HG02798 (cell line): ENCODE results near the gene LRRC58.
"Not testable (repeated sequence)": the region's sequence is repeated elsewhere in the genome, so short reads cannot be mapped to it uniquely, and the experiment has no call there.

Experiments used
- ATAC-seq: cut with Tn5 transposase; IDR thresholded peaks from one replicate; pipeline ENCODE4 v1.9.1; 2021; ENCODE audit warnings: mild to moderate bottlenecking; ENCODE audit not compliant: unreplicated experiment, poor library complexity

The LRRC58 gene

GRCh38 chr3:120341658-120342346 is 7.4 kb downstream of the LRRC58 start:
- ATAC-seq: no peak

GRCh38 chr3:120339362-120339761 is 9.8 kb downstream of the LRRC58 start:
- ATAC-seq: no peak

GRCh38 chr3:120338517-120338916 is 10.6 kb downstream of the LRRC58 start:
- no peak for ATAC-seq

GRCh38 chr3:120332646-120333045 is 16.5 kb downstream of the LRRC58 start:
- no peak for ATAC-seq

DNA sequence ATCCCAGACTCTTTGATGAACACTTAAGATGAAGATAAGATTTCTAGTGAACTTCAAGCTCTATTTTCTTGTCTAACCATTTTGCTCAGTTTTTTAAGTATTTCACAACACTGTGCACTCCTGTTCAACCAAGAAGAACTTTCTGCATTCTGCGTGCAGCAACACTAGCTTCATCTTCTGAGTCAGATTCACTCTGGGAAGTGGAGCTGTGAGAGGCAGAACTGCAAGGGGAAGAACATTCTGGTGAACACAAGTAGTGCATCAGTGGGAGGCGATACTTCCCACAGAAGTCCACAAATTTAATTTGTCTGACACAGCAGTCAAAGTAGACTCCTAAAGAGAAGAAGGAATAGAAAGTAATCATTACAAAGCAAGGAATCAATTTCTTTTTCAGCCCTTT is 18.1 kb downstream of the LRRC58 start:
- no peak for ATAC-seq

DNA sequence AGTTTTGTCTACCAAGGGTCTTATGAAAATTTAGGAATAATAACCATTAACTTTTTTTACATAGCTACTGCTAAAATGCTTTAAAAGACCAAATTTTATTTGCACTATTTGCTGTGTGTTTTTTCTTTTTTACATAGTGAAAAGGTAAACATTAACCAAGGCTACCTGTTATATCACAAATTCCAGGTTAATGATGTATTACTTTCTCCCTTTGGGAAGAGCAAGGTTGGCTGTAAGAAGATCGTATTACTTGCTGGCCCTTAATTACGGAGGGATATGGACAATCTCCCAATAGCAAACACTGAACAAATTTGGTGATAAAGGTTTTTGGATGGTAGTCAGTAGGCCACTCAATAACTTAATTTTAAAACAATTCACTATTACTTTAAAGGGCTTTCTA is 22.4 kb downstream of the LRRC58 start:
- no peak for ATAC-seq

DNA sequence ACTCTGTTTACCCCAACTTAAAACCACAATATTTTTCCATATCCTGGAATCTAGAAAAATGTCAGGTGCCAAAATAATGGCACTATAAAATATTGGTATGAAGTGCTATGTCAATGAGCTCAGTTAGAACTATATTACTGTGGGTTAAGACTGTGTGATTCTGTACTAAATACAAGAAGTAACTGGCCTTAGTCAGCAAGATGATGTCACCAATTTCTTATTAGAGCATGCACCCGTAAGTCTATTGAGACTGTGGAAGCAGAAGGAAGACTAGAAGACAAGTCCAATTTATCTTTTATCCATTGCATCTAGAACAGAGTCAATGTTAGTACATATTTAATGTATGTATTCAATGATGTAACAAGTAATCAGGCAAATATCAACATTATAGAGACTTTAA is 25.0 kb downstream of the LRRC58 start:
- ATAC-seq: no peak

DNA sequence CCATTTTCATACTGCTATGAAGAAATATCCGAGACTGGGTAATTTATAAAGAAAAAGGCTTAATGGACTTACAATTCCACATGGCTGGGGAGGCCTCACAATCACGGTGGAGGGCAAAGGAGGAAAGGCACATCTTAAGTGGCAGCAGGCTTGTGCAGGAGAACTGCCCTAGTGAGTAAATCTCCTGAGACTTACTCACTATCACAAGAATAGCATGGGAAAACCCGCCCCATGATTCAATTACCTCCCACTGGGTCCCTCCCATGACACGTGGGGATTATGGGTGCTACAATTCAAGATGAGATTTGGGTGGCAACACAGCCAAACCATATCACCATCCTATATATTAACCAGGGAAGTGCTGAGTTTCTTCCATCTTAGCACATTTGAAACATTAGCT is 25.4 kb downstream of the LRRC58 start:
- ATAC-seq: not testable (repeated sequence)

GRCh38 chr3:120311863-120312794 is 37.0 kb downstream of the LRRC58 start:
- no peak for ATAC-seq

GRCh38 chr3:120306519-120307455 is 42.4 kb downstream of the LRRC58 start:
- ATAC-seq: no peak

DNA sequence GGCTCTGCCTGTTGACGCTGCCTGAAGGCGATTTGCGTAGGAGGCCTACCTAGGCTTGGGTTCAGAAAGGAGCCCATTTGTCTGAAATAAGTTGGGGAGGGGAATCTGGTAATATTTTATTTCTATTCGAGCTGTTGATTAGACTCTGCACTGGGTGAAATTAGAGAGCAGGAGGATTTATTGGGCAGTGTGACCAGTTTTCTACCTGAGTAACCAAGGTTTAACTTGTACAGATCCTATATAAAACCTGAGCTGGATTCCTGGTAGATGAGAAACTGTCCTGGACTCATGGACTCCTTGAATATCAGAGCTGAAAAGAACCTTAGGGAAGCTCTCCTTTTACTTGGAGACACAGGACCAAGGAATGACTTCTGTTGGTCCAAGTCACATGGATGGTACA is 44.5 kb downstream of the LRRC58 start:
- ATAC-seq: no peak

DNA sequence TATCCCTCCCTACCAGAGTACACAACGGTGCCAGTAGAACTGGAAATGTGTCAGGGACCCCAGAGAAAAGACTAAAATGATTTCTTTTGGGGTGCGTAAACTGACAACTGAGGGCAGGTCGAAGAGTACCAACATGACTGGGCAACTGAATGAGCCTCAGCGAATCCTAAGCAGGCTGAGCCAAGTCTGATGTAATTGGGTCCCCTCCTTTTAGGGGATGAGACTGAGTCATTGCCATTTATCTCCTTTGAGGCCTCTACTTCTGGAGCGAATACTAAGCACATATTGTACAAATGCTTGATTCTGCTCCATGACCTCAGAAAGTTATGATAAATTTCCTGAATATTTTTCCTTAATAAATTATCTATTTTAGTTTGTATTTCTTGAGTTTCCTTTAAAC is 46.8 kb downstream of the LRRC58 start:
- ATAC-seq: no peak

DNA sequence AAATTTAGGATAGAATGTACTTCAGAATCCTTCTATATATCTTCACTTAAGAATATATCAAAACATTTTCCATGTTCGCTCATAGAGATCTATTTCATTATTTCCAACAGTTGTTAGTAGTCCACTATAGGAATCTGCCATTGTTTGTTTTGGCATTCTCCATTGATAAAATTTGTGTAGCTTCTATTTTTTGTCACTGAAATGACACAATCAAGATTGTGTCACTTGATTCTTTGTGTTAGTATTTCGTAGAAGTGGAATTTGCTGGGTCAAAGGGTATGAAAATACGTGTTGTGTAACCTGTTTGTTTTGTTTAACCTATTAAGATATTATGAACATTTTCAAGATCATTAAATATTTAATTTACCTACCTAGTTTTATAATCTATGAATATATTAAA is 48.2 kb downstream of the LRRC58 start:
- no peak for ATAC-seq

- no peak for ATAC-seq
Measured at GRCh38 chr3:120299403-120299802, 49.8 kb downstream of the LRRC58 start.

DNA sequence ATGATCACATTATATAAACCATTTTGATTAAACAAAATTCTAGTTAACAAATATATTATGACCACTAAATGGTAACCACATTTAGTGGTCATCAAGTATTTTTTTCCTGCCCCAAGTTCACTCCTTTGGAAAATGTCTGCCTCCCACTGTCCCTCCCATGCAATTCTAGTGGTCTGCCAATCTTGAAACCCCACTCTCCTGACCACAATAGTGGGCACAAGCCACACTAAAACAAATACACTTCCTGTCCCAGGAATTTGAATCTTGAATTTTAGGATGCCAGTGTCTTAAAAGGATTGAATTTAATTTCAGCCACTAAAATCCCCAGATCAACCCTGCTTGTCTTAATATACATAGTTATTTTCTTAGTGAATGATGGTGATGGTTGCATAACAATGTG is 50.2 kb downstream of the LRRC58 start:
- ATAC-seq: no peak

- not testable (repeated sequence) for ATAC-seq
Measured at GRCh38 chr3:120291552-120291951, 57.6 kb downstream of the LRRC58 start.

GRCh38 chr3:120289636-120290035 is 59.5 kb downstream of the LRRC58 start:
- no peak for ATAC-seq

DNA sequence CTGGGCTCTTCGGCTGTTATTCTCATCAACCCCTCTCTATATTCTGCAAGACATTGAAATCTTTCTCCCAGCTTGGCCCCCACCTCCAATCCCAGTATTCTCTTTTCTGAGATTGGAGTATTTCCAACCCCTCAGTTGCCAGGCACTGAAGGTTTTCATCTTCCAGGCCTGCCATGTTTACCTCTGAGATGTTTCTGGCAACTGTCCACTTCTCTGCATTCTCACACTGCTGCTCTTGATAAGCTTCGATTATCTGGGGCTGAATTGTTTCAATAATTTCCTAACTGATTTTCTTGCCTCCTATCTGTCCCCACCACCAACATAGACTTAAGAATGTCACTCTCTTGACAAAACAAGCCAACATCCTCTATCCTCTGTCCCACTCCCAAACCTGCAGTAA is 62.7 kb downstream of the LRRC58 start:
- ATAC-seq: no peak

GRCh38 chr3:120285508-120285841 is 63.7 kb downstream of the LRRC58 start:
- ATAC-seq: no peak

DNA sequence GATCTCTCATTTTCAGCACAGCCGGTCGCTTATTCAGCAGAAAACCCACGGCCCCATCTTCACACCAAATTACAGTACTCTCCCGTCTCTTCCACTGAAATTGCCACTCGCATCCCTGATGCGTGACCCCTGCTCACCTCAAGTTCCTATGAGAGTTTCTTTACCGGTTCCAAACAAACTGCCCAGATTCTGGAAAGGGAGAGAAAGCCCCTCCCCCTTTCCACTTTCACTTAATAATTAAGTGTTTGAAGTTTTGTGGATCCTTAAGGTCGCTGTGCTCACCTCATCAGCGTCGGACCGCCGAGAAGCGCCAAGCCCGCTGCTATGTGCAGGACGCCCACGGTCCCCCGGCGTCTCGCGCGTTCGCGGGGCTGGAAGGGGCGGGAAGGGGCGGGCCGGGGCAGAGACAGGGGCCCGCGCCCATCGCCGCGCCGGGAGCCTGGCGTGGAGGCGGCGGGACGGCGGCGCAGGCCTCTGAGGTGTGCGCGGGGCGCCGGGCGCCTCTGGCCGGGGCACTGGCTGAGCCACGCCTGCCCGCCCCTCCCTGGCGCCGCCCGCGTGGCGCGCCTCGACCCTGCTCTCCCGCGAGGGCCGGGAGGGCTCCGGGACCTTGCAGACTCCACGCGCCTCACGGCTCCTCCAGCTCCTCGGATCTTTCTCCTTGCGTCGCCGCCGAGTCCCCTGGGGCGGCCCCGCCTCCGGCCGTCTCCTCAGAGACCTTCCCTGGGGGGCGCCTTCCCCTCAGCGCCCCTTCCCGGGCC is 64.2 kb downstream of the LRRC58 start, which contains the start of gene GPR156:
Gene GPR156 (minus strand): TSS at position 476 of the 761 bp plus-strand sequence. CDS start 41,124 bp downstream, outside the sequence.
- ATAC-seq: no peak
